Kidney capillary endothelial cell (primary cell): ENCODE results near the gene GRHPR.
A peak's percentile ranks its signal among the peaks of the same experiment; 100 is the strongest.

ENCODE experiments used
- DNase-seq: peaks from one replicate; pipeline ENCODE4 v3.0.0-alpha.2; 2018; ENCODE audit warnings: low spot score

Gene GRHPR

DNA sequence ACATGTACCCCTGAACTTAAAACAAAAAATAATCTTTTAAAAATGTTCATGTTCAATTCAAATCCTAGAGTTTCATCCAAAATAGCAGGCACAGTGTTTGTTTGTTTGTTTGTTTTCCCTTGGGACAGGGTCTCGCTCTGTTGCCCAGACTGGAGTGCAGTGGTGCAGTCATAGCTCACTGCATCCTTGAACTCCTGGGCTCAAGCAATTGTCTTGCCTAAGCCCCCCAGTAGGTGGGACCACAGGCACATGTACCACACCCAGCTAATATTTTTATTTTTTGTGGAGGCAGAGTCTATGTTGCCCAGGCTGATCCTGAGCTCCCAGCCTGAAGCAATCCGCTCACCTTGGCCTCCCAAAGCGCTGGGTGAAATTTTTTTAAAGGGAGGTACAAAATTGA lies 58.3 kb downstream of the GRHPR start:
- no peak for DNase-seq

DNA sequence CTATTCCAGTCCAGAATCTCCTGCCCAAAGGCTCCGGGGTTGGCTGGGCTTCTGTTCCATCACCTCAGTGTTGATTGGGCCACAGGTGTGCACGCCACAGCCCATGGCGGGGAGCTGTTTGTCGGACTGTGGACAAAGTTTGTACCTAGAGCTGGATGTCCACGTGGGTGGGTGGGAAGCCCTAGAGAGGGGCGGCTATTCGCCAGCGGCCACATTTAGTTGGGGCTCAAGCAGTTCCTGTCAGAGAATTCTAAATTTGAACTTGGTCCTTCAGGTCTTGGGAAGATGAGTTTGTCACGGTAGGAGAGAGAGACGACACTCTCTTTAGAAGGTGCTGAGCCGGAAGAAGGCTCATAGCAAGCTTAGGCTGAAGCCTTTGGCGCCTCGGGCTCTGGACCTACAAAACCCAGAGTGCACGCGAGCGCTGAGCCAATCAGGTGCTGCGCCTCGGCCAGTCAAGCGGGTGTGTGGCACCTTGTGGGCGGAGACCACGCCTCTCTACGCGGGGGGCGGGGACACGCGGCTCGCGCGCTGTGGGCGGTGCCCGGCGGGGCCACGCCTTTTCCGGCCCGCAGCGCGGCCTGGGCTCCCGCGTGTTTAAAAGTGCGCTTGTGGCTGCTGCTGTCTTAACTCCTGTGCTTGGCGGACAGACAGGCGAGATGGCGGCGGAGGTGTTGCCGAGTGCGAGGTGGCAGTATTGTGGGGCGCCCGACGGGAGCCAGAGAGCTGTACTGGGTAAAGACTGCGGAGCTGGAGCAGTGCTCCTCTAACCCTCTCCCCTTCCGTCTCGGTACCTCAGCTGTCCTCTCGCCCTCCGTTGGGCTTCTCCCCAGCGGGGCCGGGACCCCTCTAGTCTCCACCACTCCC lies 63.1 kb downstream of the GRHPR start, which contains the start of gene POLR1E:
POLR1E (plus strand) TSS at position 560 of the 867 bp plus-strand sequence; CDS start at position 660, 100 bp downstream.
- DNase-seq = peak; percentile 84

DNA sequence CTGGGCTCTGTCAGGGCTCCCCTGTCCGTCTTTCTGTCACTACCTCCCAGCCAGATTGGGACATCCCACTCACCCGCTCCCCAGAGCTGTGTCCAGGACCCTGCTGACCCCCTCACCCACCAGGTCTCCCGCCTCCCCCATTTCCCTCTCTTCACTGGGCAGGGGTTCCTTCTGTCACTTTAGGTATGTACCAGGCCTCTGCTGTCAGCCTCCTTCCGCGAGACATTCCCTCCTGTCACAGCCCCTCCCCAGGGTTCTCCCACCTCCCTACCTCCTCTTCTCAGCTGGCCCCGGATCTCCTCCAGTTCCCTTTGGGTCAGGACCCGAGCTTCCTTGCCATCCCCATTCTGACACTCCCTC lies 63.7 kb downstream of the GRHPR start:
- no peak for DNase-seq
